Measurements from ENCODE around the gene ORM1.

Gene ORM1

GRCh38 chr9:114344188-114344566 lies 21.3 kb downstream of the ORM1 start:
- no peak for TF ChIP-seq CTCF (IDR thresholded peaks at IDR 0.05; ENCODE audit: insufficient read depth, low read depth, low read length, missing control alignments)
- no peak overlapping the region for H3K4me3 ChIP-seq (ENCODE audit: low read length)
- no peak for DNase-seq (ENCODE audit: low read depth)

GRCh38 chr9:114344692-114345091 lies 21.8 kb downstream of the ORM1 start:
- no peak overlapping the region for H3K4me3 ChIP-seq (ENCODE audit: low read length)
- no peak for DNase-seq (ENCODE audit: low read depth)

GRCh38 chr9:114345493-114346065 lies 22.7 kb downstream of the ORM1 start:
- no peak for DNase-seq (ENCODE audit: low read depth)
- TF ChIP-seq CTCF (IDR thresholded peaks at IDR 0.05; ENCODE audit: insufficient read depth, low read depth, low read length, missing control alignments), result no peak
- no peak overlapping the region for H3K4me3 ChIP-seq (ENCODE audit: low read length)

More at GRCh38 chr9:114344692-114345091, 21.8 kb downstream of the ORM1 start:
- TF ChIP-seq CTCF (IDR thresholded peaks at IDR 0.05; ENCODE audit: insufficient read depth, low read depth, low read length, missing control alignments), result no peak

GRCh38 chr9:114346146-114346545 lies 23.2 kb downstream of the ORM1 start:
- H3K4me3 ChIP-seq (ENCODE audit: low read length), result no peak overlapping the region
- DNase-seq (ENCODE audit: low read depth), result no peak
- TF ChIP-seq CTCF (IDR thresholded peaks at IDR 0.05; ENCODE audit: insufficient read depth, low read depth, low read length, missing control alignments), result no peak

- no peak for DNase-seq (ENCODE audit: low read depth)
- TF ChIP-seq CTCF (IDR thresholded peaks at IDR 0.05; ENCODE audit: insufficient read depth, low read depth, low read length, missing control alignments), result no peak
- H3K4me3 ChIP-seq (ENCODE audit: low read length), result no peak overlapping the region
Observed at GRCh38 chr9:114347675-114348074, 24.8 kb downstream of the ORM1 start.

GRCh38 chr9:114348261-114348905 lies 25.5 kb downstream of the ORM1 start:
- TF ChIP-seq CTCF (IDR thresholded peaks at IDR 0.05; ENCODE audit: insufficient read depth, low read depth, low read length, missing control alignments), result no peak
- DNase-seq (ENCODE audit: low read depth), result no peak
- H3K4me3 ChIP-seq (ENCODE audit: low read length), result no peak overlapping the region

Measured in epithelial cell of esophagus (primary cell).